ENCODE results near the gene ZNF281. TPM values are rescaled to one million over a fixed set of nuclear protein-coding genes. Genes with fewer than 3 reads are reported as not detected.

The ZNF281 gene
- polyA plus RNA-seq, 1 donor, result 16.5 TPM

- WGBS (ENCODE audit: insufficient coverage, low lambda C conversion rate), result no CpG with 5 or more reads among the region's 1 CpG
- peaks cover 2% of the 10 kb centered on the region for H3K4me1 ChIP-seq (ENCODE audit: control insufficient read depth, insufficient read depth, low read length)
- no peaks in the 10 kb centered on the region for H3K36me3 ChIP-seq (ENCODE audit: control insufficient read depth, insufficient read depth, low read length)
- no peak overlapping the region for H3K27ac ChIP-seq (ENCODE audit: low read length)
- no peak overlapping the region for H3K4me3 ChIP-seq (ENCODE audit: low read length)
- no peaks in the 10 kb centered on the region for H3K27me3 ChIP-seq (ENCODE audit: control insufficient read depth, insufficient read depth, low read length)
- no peak for DNase-seq
- H3K9me3 ChIP-seq (ENCODE audit: control insufficient read depth, low read depth, low read length), result no peaks in the 10 kb centered on the region
These were observed 22.8 kb upstream of the ZNF281 start for GRCh38 chr1:200432586-200432985.

GRCh38 chr1:200429221-200429751, 19.4 kb upstream of the ZNF281 start:
- no peak for DNase-seq
- 100% methylated on average over 1 of the region's 2 CpGs for WGBS (ENCODE audit: insufficient coverage, low lambda C conversion rate)
- no peaks in the 10 kb centered on the region for H3K9me3 ChIP-seq (ENCODE audit: control insufficient read depth, low read depth, low read length)
- H3K27ac ChIP-seq (ENCODE audit: low read length), result no peak overlapping the region
- H3K27me3 ChIP-seq (ENCODE audit: control insufficient read depth, insufficient read depth, low read length), result no peaks in the 10 kb centered on the region
- H3K4me1 ChIP-seq (ENCODE audit: control insufficient read depth, insufficient read depth, low read length), result no peaks in the 10 kb centered on the region
- H3K36me3 ChIP-seq (ENCODE audit: control insufficient read depth, insufficient read depth, low read length), result no peaks in the 10 kb centered on the region
- no peak overlapping the region for H3K4me3 ChIP-seq (ENCODE audit: low read length)

- H3K36me3 ChIP-seq (ENCODE audit: control insufficient read depth, insufficient read depth, low read length), result no peaks in the 10 kb centered on the region
- 71% methylated on average over 1 of the region's 4 CpGs for WGBS (ENCODE audit: insufficient coverage, low lambda C conversion rate)
- no peaks in the 10 kb centered on the region for H3K27me3 ChIP-seq (ENCODE audit: control insufficient read depth, insufficient read depth, low read length)
- no peaks in the 10 kb centered on the region for H3K4me1 ChIP-seq (ENCODE audit: control insufficient read depth, insufficient read depth, low read length)
- no peak overlapping the region for H3K4me3 ChIP-seq (ENCODE audit: low read length)
- no peak for DNase-seq
- no peak overlapping the region for H3K27ac ChIP-seq (ENCODE audit: low read length)
- H3K9me3 ChIP-seq (ENCODE audit: control insufficient read depth, low read depth, low read length), result no peaks in the 10 kb centered on the region
These were observed 18.8 kb upstream of the ZNF281 start for GRCh38 chr1:200428482-200429205.

- Histone ChIP-seq H3K4me1 (ENCODE audit: control insufficient read depth, insufficient read depth, low read length) (no peaks in the 10 kb centered on the region), H3K36me3 (ENCODE audit: control insufficient read depth, insufficient read depth, low read length) (no peaks in the 10 kb centered on the region), H3K27ac (ENCODE audit: low read length) (no peak overlapping the region), H3K4me3 (ENCODE audit: low read length) (no peak overlapping the region), H3K27me3 (ENCODE audit: control insufficient read depth, insufficient read depth, low read length) (no peaks in the 10 kb centered on the region), H3K9me3 (ENCODE audit: control insufficient read depth, low read depth, low read length) (no peaks in the 10 kb centered on the region)
- WGBS (ENCODE audit: insufficient coverage, low lambda C conversion rate), result no CpG with 5 or more reads among the region's 5 CpGs
- no peak for DNase-seq
These were observed 17.9 kb upstream of the ZNF281 start for GRCh38 chr1:200427744-200428143.

GRCh38 chr1:200426196-200426595, 16.4 kb upstream of the ZNF281 start:
- Histone ChIP-seq H3K36me3 (ENCODE audit: control insufficient read depth, insufficient read depth, low read length) (no peaks in the 10 kb centered on the region), H3K4me1 (ENCODE audit: control insufficient read depth, insufficient read depth, low read length) (no peaks in the 10 kb centered on the region), H3K9me3 (ENCODE audit: control insufficient read depth, low read depth, low read length) (no peaks in the 10 kb centered on the region), H3K4me3 (ENCODE audit: low read length) (no peak overlapping the region), H3K27ac (ENCODE audit: low read length) (no peak overlapping the region), H3K27me3 (ENCODE audit: control insufficient read depth, insufficient read depth, low read length) (no peaks in the 10 kb centered on the region)
- no CpG with 5 or more reads among the region's 2 CpGs for whole genome bisulfite sequencing (ENCODE audit: insufficient coverage, low lambda C conversion rate)
- no peak for DNase-seq

- H3K4me1 ChIP-seq (ENCODE audit: control insufficient read depth, insufficient read depth, low read length), result no peaks in the 10 kb centered on the region
- H3K36me3 ChIP-seq (ENCODE audit: control insufficient read depth, insufficient read depth, low read length), result no peaks in the 10 kb centered on the region
- H3K27ac ChIP-seq (ENCODE audit: low read length), result no peak overlapping the region
- H3K4me3 ChIP-seq (ENCODE audit: low read length), result no peak overlapping the region
- no peaks in the 10 kb centered on the region for H3K9me3 ChIP-seq (ENCODE audit: control insufficient read depth, low read depth, low read length)
- 100% methylated on average over 2 of the region's 6 CpGs for WGBS (ENCODE audit: insufficient coverage, low lambda C conversion rate)
- no peaks in the 10 kb centered on the region for H3K27me3 ChIP-seq (ENCODE audit: control insufficient read depth, insufficient read depth, low read length)
- no peak for DNase-seq
These were observed 13.4 kb upstream of the ZNF281 start for GRCh38 chr1:200423235-200423634.

GRCh38 chr1:200422211-200422610, 12.4 kb upstream of the ZNF281 start:
- DNase-seq, result no peak
- Histone ChIP-seq H3K4me3 (ENCODE audit: low read length) (no peak overlapping the region), H3K4me1 (ENCODE audit: control insufficient read depth, insufficient read depth, low read length) (no peaks in the 10 kb centered on the region), H3K9me3 (ENCODE audit: control insufficient read depth, low read depth, low read length) (no peaks in the 10 kb centered on the region), H3K36me3 (ENCODE audit: control insufficient read depth, insufficient read depth, low read length) (no peaks in the 10 kb centered on the region), H3K27me3 (ENCODE audit: control insufficient read depth, insufficient read depth, low read length) (no peaks in the 10 kb centered on the region), H3K27ac (ENCODE audit: low read length) (no peak overlapping the region)
- WGBS (ENCODE audit: insufficient coverage, low lambda C conversion rate), result 100% methylated on average over 2 of the region's 3 CpGs

GRCh38 chr1:200415789-200416593, 6.2 kb upstream of the ZNF281 start:
- 33% methylated on average over 1 of the region's 2 CpGs for WGBS (ENCODE audit: insufficient coverage, low lambda C conversion rate)
- Histone ChIP-seq H3K9me3 (ENCODE audit: control insufficient read depth, low read depth, low read length) (no peaks in the 10 kb centered on the region), H3K27me3 (ENCODE audit: control insufficient read depth, insufficient read depth, low read length) (no peaks in the 10 kb centered on the region), H3K4me1 (ENCODE audit: control insufficient read depth, insufficient read depth, low read length) (peaks cover 12% of the 10 kb centered on the region), H3K4me3 (ENCODE audit: low read length) (no peak overlapping the region), H3K27ac (ENCODE audit: low read length) (peak overlapping the region; percentile 49), H3K36me3 (ENCODE audit: control insufficient read depth, insufficient read depth, low read length) (no peaks in the 10 kb centered on the region)
- DNase-seq, result peak in 1 of 2 donors; percentile 44

- Histone ChIP-seq H3K36me3 (ENCODE audit: control insufficient read depth, insufficient read depth, low read length) (no peaks in the 10 kb centered on the region), H3K27me3 (ENCODE audit: control insufficient read depth, insufficient read depth, low read length) (no peaks in the 10 kb centered on the region), H3K4me3 (ENCODE audit: low read length) (no peak overlapping the region), H3K27ac (ENCODE audit: low read length) (peak overlapping the region; percentile 49), H3K4me1 (ENCODE audit: control insufficient read depth, insufficient read depth, low read length) (peaks cover 13% of the 10 kb centered on the region), H3K9me3 (ENCODE audit: control insufficient read depth, low read depth, low read length) (no peaks in the 10 kb centered on the region)
- WGBS (ENCODE audit: insufficient coverage, low lambda C conversion rate), result no CpG with 5 or more reads among the region's 1 CpG
- no peak for DNase-seq
These were observed 5.4 kb upstream of the ZNF281 start for GRCh38 chr1:200415227-200415626.

- Histone ChIP-seq H3K4me1 (ENCODE audit: control insufficient read depth, insufficient read depth, low read length) (peaks cover 13% of the 10 kb centered on the region), H3K9me3 (ENCODE audit: control insufficient read depth, low read depth, low read length) (no peaks in the 10 kb centered on the region), H3K27me3 (ENCODE audit: control insufficient read depth, insufficient read depth, low read length) (no peaks in the 10 kb centered on the region), H3K27ac (ENCODE audit: low read length) (no peak overlapping the region), H3K36me3 (ENCODE audit: control insufficient read depth, insufficient read depth, low read length) (no peaks in the 10 kb centered on the region), H3K4me3 (ENCODE audit: low read length) (no peak overlapping the region)
- 100% methylated on average over 1 of the region's 4 CpGs for WGBS (ENCODE audit: insufficient coverage, low lambda C conversion rate)
- DNase-seq, result no peak
These were observed 4.8 kb upstream of the ZNF281 start for GRCh38 chr1:200414657-200415056.
